Measurements from ENCODE around the gene CLASP1. TPM values are rescaled to one million over a fixed set of nuclear protein-coding genes. Genes with fewer than 3 reads are reported as not detected.
"Not testable (repeated sequence)": the region's sequence is repeated elsewhere in the genome, so short reads cannot be mapped to it uniquely, and the experiment has no call there.

The CLASP1 gene
- total RNA-seq, 1 experiment from 2014 or later: 21.2 TPM

GRCh38 chr2:121617042-121617599, 32.1 kb downstream of the CLASP1 start:
- DNase-seq (ENCODE audit: low read depth): no peak

GRCh38 chr2:121613774-121614173, 35.5 kb downstream of the CLASP1 start:
- DNase-seq (ENCODE audit: low read depth): no peak

GRCh38 chr2:121613152-121613551, 36.1 kb downstream of the CLASP1 start:
- DNase-seq (ENCODE audit: low read depth): no peak

- no peak for DNase-seq (ENCODE audit: low read depth)
Observed at GRCh38 chr2:121611730-121612705, 37.2 kb downstream of the CLASP1 start.

GRCh38 chr2:121611048-121611649, 38.1 kb downstream of the CLASP1 start:
- not testable (repeated sequence) for DNase-seq (ENCODE audit: low read depth)

- not testable (repeated sequence) for DNase-seq (ENCODE audit: low read depth)
Observed at GRCh38 chr2:121610487-121610874, 38.8 kb downstream of the CLASP1 start.

GRCh38 chr2:121608967-121609366, 40.3 kb downstream of the CLASP1 start:
- DNase-seq (ENCODE audit: low read depth): no peak

GRCh38 chr2:121608367-121608766, 40.9 kb downstream of the CLASP1 start:
- no peak for DNase-seq (ENCODE audit: low read depth)

GRCh38 chr2:121605820-121606733, 43.2 kb downstream of the CLASP1 start:
- DNase-seq (ENCODE audit: low read depth): no peak

- DNase-seq (ENCODE audit: low read depth): no peak
Observed at GRCh38 chr2:121603185-121603584, 46.1 kb downstream of the CLASP1 start.

- DNase-seq (ENCODE audit: low read depth): no peak
Observed at GRCh38 chr2:121599963-121600651, 49.2 kb downstream of the CLASP1 start.

- DNase-seq (ENCODE audit: low read depth): no peak
Observed at GRCh38 chr2:121598087-121598486, 51.2 kb downstream of the CLASP1 start.

- DNase-seq (ENCODE audit: low read depth): peak; percentile 30
Observed at GRCh38 chr2:121596221-121597080, 52.8 kb downstream of the CLASP1 start.

- no peak for DNase-seq (ENCODE audit: low read depth)
Observed at GRCh38 chr2:121595012-121595891, 54.0 kb downstream of the CLASP1 start.

GRCh38 chr2:121591199-121591598, 58.1 kb downstream of the CLASP1 start:
- DNase-seq (ENCODE audit: low read depth): no peak

GRCh38 chr2:121588357-121588756, 60.9 kb downstream of the CLASP1 start:
- DNase-seq (ENCODE audit: low read depth): no peak

GRCh38 chr2:121587131-121587530, 62.1 kb downstream of the CLASP1 start:
- DNase-seq (ENCODE audit: low read depth): no peak

GRCh38 chr2:121584741-121585140, 64.5 kb downstream of the CLASP1 start:
- DNase-seq (ENCODE audit: low read depth): no peak

GRCh38 chr2:121583555-121583954, 65.7 kb downstream of the CLASP1 start:
- DNase-seq (ENCODE audit: low read depth): no peak

All from Daoy (cell line).